Heart left ventricle (tissue), 13 donors: ENCODE results near the gene ATP2B2.

Experiments
- POLR2A ChIP-seq, 2 donors: fragments of 450-650 bp; IDR thresholded peaks; one replicate each; pipeline ENCODE4 v1.6.1; 2017; ENCODE audit warnings: antibody characterized with exemption in 2 of 2, mild to moderate bottlenecking in 2 of 2, moderate library complexity in 2 of 2
- TF ChIP-seq, protein P1 (sequence below), 12 donors: fragments of 200-600 bp; sonication (generic) in 4 of 12; IDR thresholded peaks; one replicate each; pipeline versions ENCODE4 v1.5.0 to v1.8.0; 2018 to 2022; ENCODE audit warnings: antibody characterized with exemption in 12 of 12, mild to moderate bottlenecking in 5 of 12
- donor health status: ischemic (EF 13 %, LVEDD 7.1; RV severe dilation, severe dysfunction).
- donor health status: DM: no; HTN: yes; CAD: no.
- donor health status: DM: no; HTN: no; CAD: no.
- donor health status: ischemic (EF 25% LVEDD 6.9; RV normal size, moderate dysfunction).
- donor health status: ischemic (EF 25% LVEDD 5.7; RV mildly dilated, moderate dysfunction).
- donor health status: ischemic (EF 35%, LVEDD 5.7; RV mildly dilated, moderate dysfunction).
- donor health status: nonischemic (EF 11% LVEDD 7.7; RV severe dilation, severe dysfunction).
- donor health status: DM: yes; HTN: yes; CAD: no.
- donor health status: PGD.
- donor health status: ischemic (EF 29% LVEDD 5.4; RV normal size, mild dysfunction).
- donor health status: nonischemic (EF 23%, LVEDD 6.1; RV moderate dilation, normal function).

DNA sequence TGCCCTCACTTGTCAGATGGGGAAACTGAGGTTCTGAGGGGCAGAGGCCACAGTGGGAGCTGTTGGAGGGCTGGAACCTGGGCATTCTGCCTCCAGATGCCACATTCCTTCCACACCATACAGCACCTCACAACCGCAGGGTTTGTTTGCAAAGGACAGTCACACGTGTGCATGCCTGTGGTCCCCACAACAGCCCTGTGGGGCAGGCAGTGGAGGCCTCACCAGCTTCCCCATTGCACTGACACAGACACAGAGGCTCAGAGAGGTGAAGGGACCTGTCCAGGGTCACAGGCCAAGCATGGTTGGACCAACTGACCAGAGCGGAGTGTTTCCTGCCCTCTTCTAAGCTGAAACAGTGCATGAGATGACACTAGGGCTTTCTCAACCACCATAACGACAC, 109.3 kb downstream of the ATP2B2 start:
- TF ChIP-seq, protein P1, sequence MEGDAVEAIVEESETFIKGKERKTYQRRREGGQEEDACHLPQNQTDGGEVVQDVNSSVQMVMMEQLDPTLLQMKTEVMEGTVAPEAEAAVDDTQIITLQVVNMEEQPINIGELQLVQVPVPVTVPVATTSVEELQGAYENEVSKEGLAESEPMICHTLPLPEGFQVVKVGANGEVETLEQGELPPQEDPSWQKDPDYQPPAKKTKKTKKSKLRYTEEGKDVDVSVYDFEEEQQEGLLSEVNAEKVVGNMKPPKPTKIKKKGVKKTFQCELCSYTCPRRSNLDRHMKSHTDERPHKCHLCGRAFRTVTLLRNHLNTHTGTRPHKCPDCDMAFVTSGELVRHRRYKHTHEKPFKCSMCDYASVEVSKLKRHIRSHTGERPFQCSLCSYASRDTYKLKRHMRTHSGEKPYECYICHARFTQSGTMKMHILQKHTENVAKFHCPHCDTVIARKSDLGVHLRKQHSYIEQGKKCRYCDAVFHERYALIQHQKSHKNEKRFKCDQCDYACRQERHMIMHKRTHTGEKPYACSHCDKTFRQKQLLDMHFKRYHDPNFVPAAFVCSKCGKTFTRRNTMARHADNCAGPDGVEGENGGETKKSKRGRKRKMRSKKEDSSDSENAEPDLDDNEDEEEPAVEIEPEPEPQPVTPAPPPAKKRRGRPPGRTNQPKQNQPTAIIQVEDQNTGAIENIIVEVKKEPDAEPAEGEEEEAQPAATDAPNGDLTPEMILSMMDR (IDR thresholded peaks at IDR 0.05): no peak
- TF ChIP-seq POLR2A (IDR thresholded peaks at IDR 0.05): no peak
